Stimulated activated CD4-positive, alpha-beta T cell treated with anti-CD3 and anti-CD28 coated beads, Interleukin-4, amount 100 ng/mL, for 24 hours (primary cell): ENCODE results near the gene ADCY10.

Source experiments
- DNase-seq: peaks from one replicate; pipeline ENCODE4 v3.0.0-alpha.2; 2020

Gene ADCY10

DNA sequence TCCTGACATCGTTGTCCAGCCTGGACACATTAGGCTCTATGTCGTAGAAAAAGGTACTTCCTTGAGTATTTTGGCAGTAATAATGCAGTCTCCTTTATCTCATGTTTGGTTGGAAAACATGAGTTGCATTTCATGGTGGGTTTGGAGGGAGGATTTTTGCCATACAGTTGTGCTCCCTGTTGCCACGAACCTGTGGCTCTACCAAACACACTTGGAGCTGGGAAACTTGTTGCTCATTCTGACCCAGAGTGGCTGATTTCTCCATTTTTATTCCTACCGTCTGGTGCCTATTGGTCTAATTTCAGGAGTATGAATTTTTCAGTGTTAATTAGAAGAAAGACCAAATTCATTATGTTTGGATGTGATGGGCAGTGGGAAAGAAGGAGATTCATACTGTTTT lies 141.5 kb downstream of the ADCY10 start:
- DNase-seq: no peak

- no peak for DNase-seq
Observed at GRCh38 chr1:167770127-167770526, 143.8 kb downstream of the ADCY10 start.

- DNase-seq: no peak
Observed at GRCh38 chr1:167767761-167768160, 146.2 kb downstream of the ADCY10 start.

- no peak for DNase-seq
Observed at GRCh38 chr1:167766538-167766937, 147.4 kb downstream of the ADCY10 start.

GRCh38 chr1:167765496-167765895 lies 148.4 kb downstream of the ADCY10 start:
- DNase-seq: no peak

- no peak for DNase-seq
Observed at GRCh38 chr1:167764458-167765330, 149.2 kb downstream of the ADCY10 start.

GRCh38 chr1:167763525-167764220 lies 150.3 kb downstream of the ADCY10 start:
- DNase-seq: no peak

GRCh38 chr1:167762061-167762746 lies 151.7 kb downstream of the ADCY10 start:
- DNase-seq: no peak

GRCh38 chr1:167761400-167761799 lies 152.5 kb downstream of the ADCY10 start:
- no peak for DNase-seq
